Inferior parietal cortex (tissue), 1 donor: Measurements from ENCODE around the gene SGSM2.

Source experiments
- DNase-seq: peaks from one replicate; pipeline ENCODE4 v3.0.0-alpha.2; 2016; ENCODE audit errors: extremely low spot score

SGSM2 gene

GRCh38 chr17:2423271-2423670 is 86.0 kb downstream of the SGSM2 start:
- DNase-seq: no peak

GRCh38 chr17:2427215-2427614 is 89.9 kb downstream of the SGSM2 start:
- DNase-seq: no peak

GRCh38 chr17:2427910-2428309 is 90.6 kb downstream of the SGSM2 start:
- no peak for DNase-seq
